GM23338 (cell line): ENCODE measurements around the gene EIF3B. TPM values are rescaled to one million over a fixed set of nuclear protein-coding genes. Genes with fewer than 3 reads are reported as not detected.

Experiments
- ATAC-seq: fragments of 200-7000 bp; cut with Tn5 transposase; 3 replicates; pipeline ENCODE4 v1.9.1; 2020
- DNase-seq: peaks from one replicate; pipeline ENCODE4 v3.0.0-alpha.2; 2015; ENCODE audit warnings: low spot score
- H2AFZ ChIP-seq: fragments of 200-600 bp; sonication (generic); 2 replicates; pipeline ENCODE4 v1.8.0; 2016; ENCODE audit warnings: antibody characterized with exemption, mild to moderate bottlenecking, moderate library complexity
- H3F3A ChIP-seq: fragments of 200-600 bp; sonication (generic); replicated peaks from 2 replicates; pipeline ENCODE4 v1.8.0; 2017; ENCODE audit warnings: antibody characterized with exemption, mixed run types, low read depth
- H3K27ac ChIP-seq: fragments of 200-600 bp; sonication (generic); 2 replicates; pipeline ENCODE4 v1.6.1; 2016; ENCODE audit warnings: low read depth
- H3K27me3 ChIP-seq: fragments of 200-600 bp; sonication (generic); 2 replicates; pipeline ENCODE4 v1.8.0; 2016; ENCODE audit warnings: mild to moderate bottlenecking, mixed run types, moderate library complexity; ENCODE audit not compliant: insufficient read depth
- H3K36me3 ChIP-seq: fragments of 200-600 bp; sonication (generic); 2 replicates; pipeline ENCODE4 v1.8.0; 2016; ENCODE audit warnings: mild to moderate bottlenecking; ENCODE audit not compliant: insufficient read depth
- H3K4me1 ChIP-seq: fragments of 200-600 bp; sonication (generic); 2 replicates; pipeline ENCODE4 v1.8.0; 2016; ENCODE audit warnings: mild to moderate bottlenecking, moderate library complexity; ENCODE audit not compliant: insufficient read depth
- H3K4me2 ChIP-seq: fragments of 200-600 bp; sonication (generic); 2 replicates; pipeline ENCODE4 v1.7.1; 2017; ENCODE audit warnings: mixed run types
- H3K4me3 ChIP-seq: fragments of 200-600 bp; sonication (generic); 2 replicates; pipeline ENCODE4 v1.6.1; 2016; ENCODE audit warnings: mixed run types
- H3K79me2 ChIP-seq: fragments of 200-600 bp; sonication (generic); replicated peaks from 2 replicates; pipeline ENCODE4 v1.8.0; 2017; ENCODE audit warnings: mild to moderate bottlenecking; ENCODE audit not compliant: insufficient read depth
- H3K9me2 ChIP-seq: fragments of 200-600 bp; sonication (generic); 2 replicates; pipeline ENCODE4 v1.8.0; 2017; ENCODE audit not compliant: insufficient read depth
- H4K20me1 ChIP-seq: fragments of 200-600 bp; sonication (generic); replicated peaks from 2 replicates; pipeline ENCODE4 v1.8.0; 2017; ENCODE audit warnings: mild to moderate bottlenecking; ENCODE audit not compliant: insufficient read depth
- H3K27ac Mint-ChIP-seq: 2 replicates; pipeline ENCODE4 v1.8.0; 2020; ENCODE audit warnings: inconsistent platforms, mild to moderate bottlenecking, moderate library complexity, mixed read lengths
- H3K27me3 Mint-ChIP-seq: 3 replicates; pipeline ENCODE4 v1.8.0; 2022; ENCODE audit warnings: low read depth, mild to moderate bottlenecking, moderate library complexity, mixed read lengths, inconsistent platforms; ENCODE audit not compliant: insufficient read depth, poor library complexity
- H3K36me3 Mint-ChIP-seq: 3 replicates; pipeline ENCODE4 v1.8.0; 2021; ENCODE audit warnings: low read depth, mild to moderate bottlenecking, inconsistent platforms, moderate library complexity, mixed read lengths
- H3K4me1 Mint-ChIP-seq: 3 replicates; pipeline ENCODE4 v1.8.0; 2020; ENCODE audit warnings: mild to moderate bottlenecking, inconsistent platforms, mixed read lengths
- H3K4me3 Mint-ChIP-seq: 3 replicates; pipeline ENCODE4 v1.8.0; 2021; ENCODE audit warnings: moderate library complexity, mild to moderate bottlenecking, inconsistent platforms, mixed read lengths
- H3K9me3 Mint-ChIP-seq: 3 replicates; pipeline ENCODE4 v1.8.0; 2020; ENCODE audit warnings: moderate library complexity, mild to moderate bottlenecking, inconsistent platforms, mixed read lengths
- ETS1 ChIP-seq: IDR thresholded peaks from 2 replicates; pipeline ENCODE4 v1.6.1; 2016; ENCODE audit warnings: antibody characterized with exemption
- EZH2 ChIP-seq: fragments of 200-600 bp; sonication (generic); IDR thresholded peaks from one replicate; pipeline ENCODE4 v1.8.0; 2017; ENCODE audit warnings: antibody characterized with exemption, mild to moderate bottlenecking, low read depth; ENCODE audit not compliant: unreplicated experiment
- EZH2phosphoT487 ChIP-seq: fragments of 200-600 bp; sonication (generic); IDR thresholded peaks from one replicate; pipeline ENCODE4 v1.8.1; 2018; ENCODE audit warnings: antibody characterized with exemption; ENCODE audit not compliant: unreplicated experiment
- JUNB ChIP-seq: IDR thresholded peaks from one replicate; pipeline ENCODE4 v1.6.1; 2016; ENCODE audit warnings: antibody characterized with exemption; ENCODE audit not compliant: unreplicated experiment
- NANOG ChIP-seq: IDR thresholded peaks from 2 replicates; pipeline ENCODE4 v1.6.1; 2016; ENCODE audit warnings: antibody characterized with exemption, borderline replicate concordance
- POLR2AphosphoS5 ChIP-seq: IDR thresholded peaks from 2 replicates; pipeline ENCODE4 v1.6.1; 2016; ENCODE audit warnings: antibody characterized with exemption, low read depth
- ZNF114 ChIP-seq: fragments of 250-450 bp; sonication (Bioruptor Pico); IDR thresholded peaks from 2 replicates; pipeline ENCODE4 v1.5.0; 2020; ENCODE audit warnings: mild to moderate bottlenecking, moderate library complexity
- ZNF331 ChIP-seq: fragments of 250-450 bp; sonication (Bioruptor Pico); IDR thresholded peaks from 2 replicates; pipeline ENCODE4 v1.5.0; 2020; ENCODE audit warnings: low read depth, mild to moderate bottlenecking, moderate library complexity
- polyA plus RNA-seq: library from polyadenylated mRNA; unstranded; fragments of >200 nt; fragmentation: Nextera tagmentation; extraction: Ambion mirVana; gene quantifications from 2 replicates; pipeline ENCODE4 v1.2.1, GENCODE V29; 2016
- total RNA-seq: library from RNA; depleted of rRNA; stranded (reverse); fragments of >200 nt; shearing (Covaris generic); gene quantifications from 2 replicates; pipeline ENCODE4 v1.2.3, GENCODE V29; 2014

The EIF3B gene
- total and polyA plus RNA-seq, 2 experiments from 2014 or later = 106 to 355 TPM

DNA sequence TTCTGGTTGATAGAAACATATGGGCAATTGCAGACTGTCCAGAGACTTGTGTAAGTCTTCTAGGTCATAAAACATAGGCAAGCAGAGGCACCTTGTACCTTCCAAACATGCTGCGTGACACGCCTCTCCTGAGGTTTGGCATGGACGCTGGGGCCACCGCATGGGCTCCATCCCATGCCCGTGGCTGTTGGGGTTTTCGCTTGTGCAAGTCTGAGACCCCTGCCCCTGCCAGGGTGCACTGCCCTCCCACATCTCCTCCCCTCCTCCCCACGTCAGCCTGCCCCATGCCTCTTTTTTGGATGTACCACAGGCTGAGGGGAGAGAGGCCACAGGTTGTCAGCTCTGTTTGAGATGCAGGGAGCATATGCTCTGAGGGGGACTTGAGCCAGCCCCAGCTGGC lies 19.0 kb downstream of the EIF3B start (continued):
- no peak for TF ChIP-seq POLR2AphosphoS5
- no peak for TF ChIP-seq EZH2
- TF ChIP-seq ZNF331 (CRISPR knock-in tag) = no peak
- no peak for TF ChIP-seq EZH2phosphoT487

- H3K4me3 Mint-ChIP-seq = no peak overlapping the region
- no peak overlapping the region for H3K4me3 ChIP-seq
- no peak overlapping the region for H3K4me2 ChIP-seq
- H4K20me1 ChIP-seq = peaks cover 45% of the 10 kb centered on the region
- H3K79me2 ChIP-seq = peaks cover 70% of the 10 kb centered on the region
- no peaks in the 10 kb centered on the region for H3K9me2 ChIP-seq
- ATAC-seq = no peak
- H3F3A ChIP-seq = peaks cover 40% of the 10 kb centered on the region
- no peak overlapping the region for H3K27ac ChIP-seq
- H3K4me1 Mint-ChIP-seq = no peaks in the 10 kb centered on the region; the same call in 2 of the 3 replicates
- no peaks in the 10 kb centered on the region for H3K4me1 ChIP-seq
- H3K36me3 ChIP-seq = peaks cover 82% of the 10 kb centered on the region
- H3K27ac Mint-ChIP-seq = no peak overlapping the region
- H3K9me3 Mint-ChIP-seq = no peaks in the 10 kb centered on the region
- DNase-seq = no peak
- H3K36me3 Mint-ChIP-seq = peaks cover 93% of the 10 kb centered on the region
- H3K27me3 ChIP-seq = no peaks in the 10 kb centered on the region
- peaks cover 18% of the 10 kb centered on the region for H3K27me3 Mint-ChIP-seq
- no peak for TF ChIP-seq POLR2AphosphoS5
- no peak for TF ChIP-seq EZH2
- no peak for TF ChIP-seq ETS1
- no peak for TF ChIP-seq NANOG
- no peak overlapping the region for H2AFZ ChIP-seq
These were observed 19.8 kb downstream of the EIF3B start for GRCh38 chr7:2374401-2374800.

- ATAC-seq (no peak), DNase-seq (no peak)
- Histone ChIP-seq H3K27ac (no peak overlapping the region), H3F3A (peaks cover 40% of the 10 kb centered on the region), H3K9me2 (no peaks in the 10 kb centered on the region), H2AFZ (no peak overlapping the region), H3K36me3 (peaks cover 76% of the 10 kb centered on the region), H3K4me3 (no peak overlapping the region), H4K20me1 (peaks cover 49% of the 10 kb centered on the region), H3K79me2 (peaks cover 67% of the 10 kb centered on the region), H3K4me1 (no peaks in the 10 kb centered on the region), H3K4me2 (no peak overlapping the region), H3K27me3 (no peaks in the 10 kb centered on the region)
- H3K27ac Mint-ChIP-seq = peak overlapping the region; percentile 77; the same call in 1 of the 2 replicates
- TF ChIP-seq JUNB (no peak), ZNF114 (CRISPR knock-in tag) (no peak), EZH2 (no peak)
- no peak overlapping the region for H3K4me3 Mint-ChIP-seq
- H3K27me3 Mint-ChIP-seq = peaks cover 18% of the 10 kb centered on the region
- no peaks in the 10 kb centered on the region for H3K9me3 Mint-ChIP-seq
- no peaks in the 10 kb centered on the region; the same call in 2 of the 3 replicates for H3K4me1 Mint-ChIP-seq
- H3K36me3 Mint-ChIP-seq = peaks cover 93% of the 10 kb centered on the region
These were observed 20.5 kb downstream of the EIF3B start for GRCh38 chr7:2374830-2375728.
